ENCODE results near the gene SDK2.

DNA sequence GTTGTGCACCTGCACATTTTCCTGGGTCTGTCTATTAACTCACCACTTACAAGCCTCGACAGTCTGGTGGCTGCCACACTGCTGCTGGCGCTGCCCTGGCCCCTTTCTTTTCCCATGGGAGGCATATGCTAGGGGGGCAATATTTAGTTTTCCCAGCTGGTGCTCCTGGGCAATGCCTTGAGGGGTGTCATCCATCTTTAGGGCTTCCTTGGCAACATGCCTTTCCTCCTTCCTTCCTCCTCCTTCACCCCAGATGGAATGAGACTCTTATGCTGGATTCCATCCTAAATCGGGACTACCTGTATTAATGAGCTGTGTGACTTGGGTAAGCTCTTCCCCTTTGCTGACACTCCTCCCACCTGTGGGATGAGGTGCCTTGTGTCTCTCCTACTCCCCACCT, 267.6 kb downstream of the SDK2 start:
- TF ChIP-seq, protein P1, sequence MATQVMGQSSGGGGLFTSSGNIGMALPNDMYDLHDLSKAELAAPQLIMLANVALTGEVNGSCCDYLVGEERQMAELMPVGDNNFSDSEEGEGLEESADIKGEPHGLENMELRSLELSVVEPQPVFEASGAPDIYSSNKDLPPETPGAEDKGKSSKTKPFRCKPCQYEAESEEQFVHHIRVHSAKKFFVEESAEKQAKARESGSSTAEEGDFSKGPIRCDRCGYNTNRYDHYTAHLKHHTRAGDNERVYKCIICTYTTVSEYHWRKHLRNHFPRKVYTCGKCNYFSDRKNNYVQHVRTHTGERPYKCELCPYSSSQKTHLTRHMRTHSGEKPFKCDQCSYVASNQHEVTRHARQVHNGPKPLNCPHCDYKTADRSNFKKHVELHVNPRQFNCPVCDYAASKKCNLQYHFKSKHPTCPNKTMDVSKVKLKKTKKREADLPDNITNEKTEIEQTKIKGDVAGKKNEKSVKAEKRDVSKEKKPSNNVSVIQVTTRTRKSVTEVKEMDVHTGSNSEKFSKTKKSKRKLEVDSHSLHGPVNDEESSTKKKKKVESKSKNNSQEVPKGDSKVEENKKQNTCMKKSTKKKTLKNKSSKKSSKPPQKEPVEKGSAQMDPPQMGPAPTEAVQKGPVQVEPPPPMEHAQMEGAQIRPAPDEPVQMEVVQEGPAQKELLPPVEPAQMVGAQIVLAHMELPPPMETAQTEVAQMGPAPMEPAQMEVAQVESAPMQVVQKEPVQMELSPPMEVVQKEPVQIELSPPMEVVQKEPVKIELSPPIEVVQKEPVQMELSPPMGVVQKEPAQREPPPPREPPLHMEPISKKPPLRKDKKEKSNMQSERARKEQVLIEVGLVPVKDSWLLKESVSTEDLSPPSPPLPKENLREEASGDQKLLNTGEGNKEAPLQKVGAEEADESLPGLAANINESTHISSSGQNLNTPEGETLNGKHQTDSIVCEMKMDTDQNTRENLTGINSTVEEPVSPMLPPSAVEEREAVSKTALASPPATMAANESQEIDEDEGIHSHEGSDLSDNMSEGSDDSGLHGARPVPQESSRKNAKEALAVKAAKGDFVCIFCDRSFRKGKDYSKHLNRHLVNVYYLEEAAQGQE (IDR thresholded peaks at IDR 0.05): no peak
- TF ChIP-seq EP300 (IDR thresholded peaks at IDR 0.05) (no peak), POLR2A (IDR thresholded peaks at IDR 0.05; ENCODE audit: low read length) (no peak), RCOR1 (IDR thresholded peaks at IDR 0.05; ENCODE audit: low read depth, low read length) (no peak), MAZ (IDR thresholded peaks at IDR 0.05; ENCODE audit: borderline replicate concordance, low read depth, low read length) (no peak), ESRRA (IDR thresholded peaks at IDR 0.05; ENCODE audit: borderline replicate concordance, low read length) (no peak)
- TF ChIP-seq, protein P2, sequence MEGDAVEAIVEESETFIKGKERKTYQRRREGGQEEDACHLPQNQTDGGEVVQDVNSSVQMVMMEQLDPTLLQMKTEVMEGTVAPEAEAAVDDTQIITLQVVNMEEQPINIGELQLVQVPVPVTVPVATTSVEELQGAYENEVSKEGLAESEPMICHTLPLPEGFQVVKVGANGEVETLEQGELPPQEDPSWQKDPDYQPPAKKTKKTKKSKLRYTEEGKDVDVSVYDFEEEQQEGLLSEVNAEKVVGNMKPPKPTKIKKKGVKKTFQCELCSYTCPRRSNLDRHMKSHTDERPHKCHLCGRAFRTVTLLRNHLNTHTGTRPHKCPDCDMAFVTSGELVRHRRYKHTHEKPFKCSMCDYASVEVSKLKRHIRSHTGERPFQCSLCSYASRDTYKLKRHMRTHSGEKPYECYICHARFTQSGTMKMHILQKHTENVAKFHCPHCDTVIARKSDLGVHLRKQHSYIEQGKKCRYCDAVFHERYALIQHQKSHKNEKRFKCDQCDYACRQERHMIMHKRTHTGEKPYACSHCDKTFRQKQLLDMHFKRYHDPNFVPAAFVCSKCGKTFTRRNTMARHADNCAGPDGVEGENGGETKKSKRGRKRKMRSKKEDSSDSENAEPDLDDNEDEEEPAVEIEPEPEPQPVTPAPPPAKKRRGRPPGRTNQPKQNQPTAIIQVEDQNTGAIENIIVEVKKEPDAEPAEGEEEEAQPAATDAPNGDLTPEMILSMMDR (IDR thresholded peaks at IDR 0.05): no peak
- TF ChIP-seq, protein P3, sequence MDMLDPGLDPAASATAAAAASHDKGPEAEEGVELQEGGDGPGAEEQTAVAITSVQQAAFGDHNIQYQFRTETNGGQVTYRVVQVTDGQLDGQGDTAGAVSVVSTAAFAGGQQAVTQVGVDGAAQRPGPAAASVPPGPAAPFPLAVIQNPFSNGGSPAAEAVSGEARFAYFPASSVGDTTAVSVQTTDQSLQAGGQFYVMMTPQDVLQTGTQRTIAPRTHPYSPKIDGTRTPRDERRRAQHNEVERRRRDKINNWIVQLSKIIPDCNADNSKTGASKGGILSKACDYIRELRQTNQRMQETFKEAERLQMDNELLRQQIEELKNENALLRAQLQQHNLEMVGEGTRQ (IDR thresholded peaks at IDR 0.05): no peak
- TF ChIP-seq, protein P4, sequence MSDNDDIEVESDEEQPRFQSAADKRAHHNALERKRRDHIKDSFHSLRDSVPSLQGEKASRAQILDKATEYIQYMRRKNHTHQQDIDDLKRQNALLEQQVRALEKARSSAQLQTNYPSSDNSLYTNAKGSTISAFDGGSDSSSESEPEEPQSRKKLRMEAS (IDR thresholded peaks at IDR 0.05): no peak

Measured in A549 (cell line).